DMS79 (cell line): ENCODE results near the gene DQX1.
A peak's percentile ranks its signal among the peaks of the same experiment; 100 is the strongest.

Experiments
- DNase-seq: peaks from one replicate; lab custom pipeline; 2025; lab: John Stamatoyannopoulos, UW

The DQX1 gene

GRCh38 chr2:74507926-74508520, 18.0 kb downstream of the DQX1 start:
- DNase-seq, result no peak

DNA sequence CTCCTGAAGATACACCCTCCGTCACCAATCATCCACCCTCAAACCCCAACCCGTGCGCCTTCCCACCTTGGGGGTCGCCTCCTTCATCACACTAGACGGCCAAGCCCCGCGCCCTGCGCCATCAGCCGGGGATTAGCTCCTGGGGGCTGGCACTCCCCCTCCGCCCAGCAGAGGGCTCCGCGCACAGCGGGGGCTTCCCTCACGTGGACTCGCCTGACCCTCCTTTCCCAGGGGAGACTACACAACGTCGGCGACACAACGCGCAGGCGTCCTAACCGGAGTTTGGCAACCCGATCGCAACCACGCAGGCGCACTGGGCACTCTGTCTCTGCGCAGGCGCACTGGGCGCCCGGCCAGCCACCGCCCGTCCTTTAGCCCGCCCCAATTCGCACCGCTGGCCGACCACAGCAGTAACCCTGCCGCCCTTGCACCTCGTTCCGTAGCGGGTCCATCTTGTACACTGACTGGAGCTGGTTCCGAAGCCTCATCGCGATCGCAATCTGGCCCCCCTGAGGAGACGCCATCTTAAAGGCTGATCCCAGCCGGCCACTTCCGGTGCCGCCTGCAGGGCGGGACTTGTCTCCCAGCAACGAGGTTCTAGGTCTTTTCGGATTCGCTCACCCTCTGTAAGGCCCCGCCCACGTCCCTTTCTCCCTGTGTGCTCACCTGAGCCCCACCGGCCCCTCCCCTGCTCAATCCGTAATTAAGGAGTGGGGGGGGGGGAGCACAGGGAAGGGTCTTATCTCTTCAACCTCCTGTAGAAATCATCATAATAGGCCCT, 18.7 kb downstream of the DQX1 start, which contains the start of gene PCGF1:
Gene PCGF1 (minus strand): TSS at position 551 of the 781 bp plus-strand sequence. CDS start 27 bp downstream, at position 524.
- peak; percentile 98 for DNase-seq

DNA sequence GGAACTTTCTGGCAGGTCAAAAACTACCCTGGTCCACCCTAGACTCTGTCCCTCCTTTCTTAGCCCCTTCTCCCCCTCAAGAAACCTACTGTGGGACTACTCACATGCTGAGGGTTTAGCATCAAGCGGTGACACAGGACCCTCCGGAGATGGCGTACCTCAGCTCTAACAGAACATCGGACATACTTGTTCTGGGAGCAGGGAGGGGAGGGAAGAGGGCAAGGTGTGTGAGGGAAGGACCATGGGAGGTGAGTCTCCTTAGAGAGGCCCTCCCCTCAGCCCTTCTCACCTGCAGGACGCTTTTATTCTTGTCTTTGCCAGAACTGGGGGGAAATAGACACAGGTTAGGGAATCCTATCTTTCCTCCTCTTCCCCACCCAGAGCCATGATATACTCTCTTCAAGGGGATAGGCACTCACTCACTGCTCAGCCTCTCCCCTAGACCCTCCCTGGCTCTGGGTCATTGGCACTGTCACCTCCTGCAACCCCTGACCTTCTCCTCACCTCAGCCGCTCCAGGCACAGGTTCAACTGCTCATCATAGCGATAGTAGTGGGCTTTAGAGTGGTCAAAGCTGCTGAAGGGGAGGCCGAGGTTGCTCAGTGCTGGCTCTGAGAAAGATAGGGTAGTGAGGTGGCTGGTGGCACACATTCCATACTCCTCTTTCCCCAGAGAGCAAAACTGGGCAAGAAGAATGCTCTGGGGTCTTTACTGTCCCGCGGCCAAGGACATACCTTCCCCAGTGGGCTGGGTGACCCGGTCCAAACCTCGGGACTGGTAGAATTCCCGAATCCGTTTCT, 20.4 kb downstream of the DQX1 start:
- DNase-seq, result no peak

- no peak for DNase-seq
Observed at GRCh38 chr2:74504591-74504990, 21.4 kb downstream of the DQX1 start.

DNA sequence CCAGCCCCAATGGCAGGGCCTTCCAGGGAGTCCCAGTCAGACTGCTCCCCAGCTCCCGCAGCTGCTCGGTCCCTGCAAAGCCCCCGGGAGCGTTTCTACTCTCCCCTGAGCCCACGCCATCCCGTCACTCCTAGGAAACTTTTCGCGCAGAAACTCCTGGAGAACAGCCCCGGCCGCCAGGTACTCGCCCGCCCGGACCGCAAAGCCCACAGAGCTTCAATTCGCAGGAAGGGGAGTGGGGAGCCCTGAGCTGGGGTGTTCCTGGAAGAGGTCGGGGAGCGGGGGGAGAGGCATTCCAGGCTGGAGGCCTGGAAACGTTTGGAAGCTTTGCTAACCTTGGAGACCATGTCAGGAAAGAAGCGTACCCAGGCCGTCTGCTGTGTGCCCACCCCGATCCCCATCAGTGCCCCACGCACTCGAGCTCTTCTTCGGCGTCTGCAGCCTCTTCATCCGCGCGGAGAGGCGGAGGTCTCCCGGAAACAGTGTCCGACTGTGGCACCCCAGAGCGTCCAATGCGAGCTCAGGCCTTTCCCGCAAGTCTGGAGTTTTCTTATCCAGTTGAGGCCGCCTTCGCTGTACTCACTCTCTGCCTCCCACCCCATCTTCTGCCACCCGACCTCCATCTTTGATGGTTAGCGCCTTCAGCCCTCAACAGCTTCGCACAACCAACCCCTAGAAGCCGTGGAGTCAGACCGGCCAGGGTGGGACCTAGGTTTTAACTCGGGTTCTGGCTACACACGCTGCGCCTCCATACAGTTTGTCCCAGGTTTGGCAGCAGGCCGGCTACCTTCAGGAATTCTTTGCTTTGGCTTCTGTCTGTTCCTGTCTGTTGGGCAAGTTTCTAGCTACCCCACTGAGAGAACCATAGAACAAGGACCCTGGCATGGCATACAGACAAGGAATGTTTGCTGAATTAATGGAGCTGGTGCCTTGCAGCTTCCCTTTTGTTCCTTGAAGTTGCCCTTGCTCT, 22.2 kb downstream of the DQX1 start:
- no peak for DNase-seq

DNA sequence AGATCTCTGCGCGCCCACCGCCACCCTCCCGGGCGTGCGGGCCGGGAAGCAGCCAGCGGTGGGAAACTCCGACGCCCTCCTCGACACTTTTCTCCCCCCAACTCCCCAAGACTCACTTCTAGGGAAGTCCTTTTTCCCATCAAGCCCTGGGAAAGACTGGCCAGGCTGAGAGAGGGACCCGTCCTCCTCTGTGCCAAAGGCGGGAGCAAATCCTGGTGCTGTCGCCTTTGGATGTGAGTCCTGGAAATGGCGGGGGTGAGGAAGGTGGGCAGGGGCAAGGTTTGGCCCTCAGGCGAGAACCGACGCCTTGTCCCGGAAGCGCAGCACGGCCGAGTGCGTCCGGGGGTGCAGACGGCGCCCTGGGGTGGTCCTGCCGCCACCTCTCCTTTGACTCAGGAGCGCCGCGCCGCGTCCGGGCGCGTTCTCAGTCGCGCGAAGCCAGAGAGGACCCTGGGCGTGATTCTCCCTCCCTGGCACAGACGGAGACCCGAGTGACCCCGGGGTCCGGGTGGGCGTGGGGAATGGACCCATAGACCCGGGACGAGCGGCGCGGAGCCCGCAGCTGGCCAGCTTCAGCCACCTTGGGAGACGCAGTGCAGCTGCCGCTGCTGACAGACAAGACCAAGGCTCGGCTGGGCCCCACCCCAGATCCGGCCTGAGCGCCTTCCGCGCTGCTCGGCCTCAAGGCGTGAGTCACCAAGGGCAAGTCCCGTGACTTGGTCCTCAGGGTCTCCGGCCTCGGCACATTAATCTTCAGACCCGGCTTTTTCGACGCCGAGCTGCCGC, 23.1 kb downstream of the DQX1 start:
- DNase-seq, result no peak

- no peak for DNase-seq
Observed at GRCh38 chr2:74502147-74502719, 23.8 kb downstream of the DQX1 start.

- no peak for DNase-seq
Observed at GRCh38 chr2:74501335-74502071, 24.5 kb downstream of the DQX1 start.

DNA sequence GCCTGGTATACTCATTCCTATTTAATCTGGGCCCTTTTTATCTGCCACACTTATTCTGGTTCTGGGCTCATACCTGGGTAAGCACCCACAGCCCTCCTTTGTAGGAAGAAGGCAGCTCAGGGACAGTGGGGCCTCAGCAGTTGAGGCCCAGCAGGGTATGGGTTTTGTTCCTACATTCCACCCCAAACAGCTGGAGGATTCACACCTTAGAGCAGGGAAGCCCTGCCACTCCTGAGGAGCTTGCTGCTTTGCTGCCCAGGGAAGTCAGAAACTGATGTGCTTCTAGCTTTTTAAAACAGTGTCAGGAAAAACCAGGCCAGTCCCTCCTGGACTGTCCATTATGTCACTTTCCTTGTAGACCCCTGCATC, 25.5 kb downstream of the DQX1 start:
- DNase-seq, result no peak

GRCh38 chr2:74499940-74500577, 26.0 kb downstream of the DQX1 start:
- no peak for DNase-seq

DNA sequence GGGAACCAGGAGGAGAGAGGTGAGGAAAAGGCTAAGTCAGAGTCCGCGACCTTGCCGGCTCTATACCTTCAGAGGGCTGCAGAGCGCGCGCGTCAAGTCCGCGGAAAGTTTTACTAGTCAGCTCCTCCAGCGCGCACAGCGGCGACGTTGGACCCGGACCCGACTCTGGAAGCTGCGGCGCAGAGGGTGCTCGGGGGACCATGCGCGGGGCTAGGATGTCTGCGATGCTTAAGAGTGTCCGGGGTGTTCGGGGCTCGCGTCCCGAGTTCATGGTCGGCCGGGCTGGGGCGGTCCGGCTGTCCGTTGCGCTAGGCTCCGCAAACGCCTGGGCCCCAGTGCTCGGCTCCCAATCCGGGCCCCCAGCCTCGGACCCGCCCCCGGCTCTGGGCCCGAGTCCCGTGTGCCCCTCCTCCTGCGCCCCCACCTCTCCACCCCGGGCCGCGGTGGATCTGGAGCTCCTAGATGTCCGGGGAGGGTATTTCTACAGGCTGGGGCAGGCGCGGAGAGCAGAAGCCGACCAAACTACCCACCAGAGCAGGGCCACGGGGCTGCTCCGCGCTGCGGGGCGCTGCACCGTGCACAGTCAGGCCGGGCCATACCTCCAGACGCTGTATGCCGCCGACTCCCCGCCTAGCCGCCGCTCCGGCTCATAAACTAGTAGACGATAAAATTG, 26.6 kb downstream of the DQX1 start, which contains the start of gene LBX2:
Gene LBX2 (minus strand): TSS at position 337 of the 673 bp plus-strand sequence. CDS start 66 bp downstream, at position 271.
- no peak for DNase-seq

DNA sequence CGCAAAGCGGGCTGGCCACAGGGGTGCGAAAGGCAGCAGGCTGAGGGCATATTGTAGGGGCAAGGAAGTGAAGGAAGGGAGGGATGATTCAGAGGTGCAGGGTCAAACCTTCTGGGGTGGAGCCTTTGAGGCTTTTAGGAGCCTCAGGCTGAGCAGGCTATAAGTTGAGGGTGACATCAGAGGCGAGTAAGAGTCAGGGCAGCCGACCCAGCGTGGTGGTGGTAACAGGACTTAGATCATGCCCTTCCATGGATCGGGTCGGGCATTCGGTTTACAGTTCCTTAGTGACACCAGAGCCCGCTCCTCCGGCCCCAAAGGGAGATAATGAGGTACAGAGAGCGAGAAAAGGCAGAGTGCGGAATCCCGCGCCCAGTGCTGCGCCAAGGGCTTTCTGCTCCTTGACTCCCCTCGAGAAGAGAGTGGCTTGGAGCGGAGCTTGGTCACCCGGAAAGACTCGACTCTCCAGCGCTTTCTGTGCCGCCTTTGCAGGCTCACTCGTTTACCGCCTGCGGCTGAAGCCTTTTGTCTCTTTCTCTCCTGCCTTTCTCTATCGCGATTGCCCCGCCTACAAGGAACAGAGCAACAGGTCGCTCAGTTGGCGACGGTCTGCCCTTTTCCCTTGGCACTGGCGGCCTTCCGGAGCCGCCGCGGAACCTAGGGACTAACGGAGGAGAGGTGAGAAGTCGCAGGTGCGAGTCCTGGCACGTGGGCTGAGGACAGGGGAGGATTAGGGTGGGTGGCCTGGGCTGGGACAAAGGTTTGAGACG, 27.3 kb downstream of the DQX1 start:
- peak; percentile 63 for DNase-seq

GRCh38 chr2:74497777-74498499, 28.1 kb downstream of the DQX1 start:
- peak; percentile 38 for DNase-seq

DNA sequence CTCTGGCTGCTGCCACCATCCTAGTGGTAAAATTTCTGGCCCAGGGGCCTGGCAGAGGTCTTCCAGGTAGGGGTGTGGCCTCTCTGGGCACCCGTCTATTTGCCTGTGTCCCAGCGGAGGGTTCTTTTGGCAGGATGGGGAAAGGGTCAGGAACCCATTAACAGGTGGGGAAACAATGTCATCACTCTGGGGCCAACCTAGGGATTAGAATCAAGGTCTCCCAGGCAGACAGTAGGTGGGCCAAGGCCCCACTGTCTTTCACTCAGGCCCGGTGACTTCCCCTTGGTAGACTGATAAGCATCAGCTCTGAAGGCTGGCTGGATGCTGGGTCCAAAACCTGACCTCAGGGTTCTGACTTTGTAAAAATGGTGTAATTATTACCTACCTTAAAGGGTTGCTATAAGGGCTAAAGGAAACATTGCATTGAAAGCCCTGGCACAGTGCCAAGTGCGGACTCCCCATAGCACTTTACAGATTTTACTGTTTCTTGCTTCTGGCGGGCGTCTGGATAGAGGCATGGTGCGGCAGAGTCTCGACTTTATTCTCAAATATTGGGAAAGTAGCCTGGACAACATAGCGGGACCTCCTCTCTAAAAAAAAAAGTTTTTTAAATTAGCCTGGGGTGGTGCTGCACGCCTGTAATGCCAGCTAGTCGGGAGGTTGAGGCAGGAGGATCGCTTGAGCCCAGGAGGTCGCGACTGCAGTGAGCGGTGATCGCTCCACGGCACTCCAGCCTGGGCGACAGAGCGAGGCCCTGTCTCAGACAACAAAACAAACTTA, 28.8 kb downstream of the DQX1 start:
- DNase-seq, result no peak

DNA sequence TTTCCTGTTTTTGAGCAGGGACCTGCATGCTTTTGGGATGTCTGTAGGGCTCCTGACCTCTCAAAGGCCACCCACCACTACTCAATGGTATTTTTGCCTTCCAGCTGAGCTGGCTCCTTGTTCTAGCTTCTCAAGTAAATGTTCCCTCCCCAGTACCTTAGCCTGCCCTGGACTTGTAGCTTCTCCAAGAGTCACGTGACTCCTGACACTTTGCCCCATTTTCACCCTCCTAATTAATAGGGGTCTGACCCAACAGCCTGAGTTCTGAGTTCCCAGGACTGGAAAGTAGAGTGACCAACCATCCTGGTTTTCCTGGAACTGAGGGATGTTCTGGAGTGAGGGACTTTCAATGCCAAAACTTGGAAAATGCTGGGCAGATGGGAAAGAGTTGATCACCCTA, 30.6 kb downstream of the DQX1 start:
- DNase-seq, result no peak

GRCh38 chr2:74493546-74493945, 32.5 kb downstream of the DQX1 start:
- DNase-seq, result no peak
